ENCODE measurements around the gene COL6A2. TPM values are rescaled to one million over a fixed set of nuclear protein-coding genes. Genes with fewer than 3 reads are reported as not detected.

COL6A2 gene
- polyA plus RNA-seq, 1 of the 3 experiments (the other 2 are of a cell fraction), result 108 TPM

DNA sequence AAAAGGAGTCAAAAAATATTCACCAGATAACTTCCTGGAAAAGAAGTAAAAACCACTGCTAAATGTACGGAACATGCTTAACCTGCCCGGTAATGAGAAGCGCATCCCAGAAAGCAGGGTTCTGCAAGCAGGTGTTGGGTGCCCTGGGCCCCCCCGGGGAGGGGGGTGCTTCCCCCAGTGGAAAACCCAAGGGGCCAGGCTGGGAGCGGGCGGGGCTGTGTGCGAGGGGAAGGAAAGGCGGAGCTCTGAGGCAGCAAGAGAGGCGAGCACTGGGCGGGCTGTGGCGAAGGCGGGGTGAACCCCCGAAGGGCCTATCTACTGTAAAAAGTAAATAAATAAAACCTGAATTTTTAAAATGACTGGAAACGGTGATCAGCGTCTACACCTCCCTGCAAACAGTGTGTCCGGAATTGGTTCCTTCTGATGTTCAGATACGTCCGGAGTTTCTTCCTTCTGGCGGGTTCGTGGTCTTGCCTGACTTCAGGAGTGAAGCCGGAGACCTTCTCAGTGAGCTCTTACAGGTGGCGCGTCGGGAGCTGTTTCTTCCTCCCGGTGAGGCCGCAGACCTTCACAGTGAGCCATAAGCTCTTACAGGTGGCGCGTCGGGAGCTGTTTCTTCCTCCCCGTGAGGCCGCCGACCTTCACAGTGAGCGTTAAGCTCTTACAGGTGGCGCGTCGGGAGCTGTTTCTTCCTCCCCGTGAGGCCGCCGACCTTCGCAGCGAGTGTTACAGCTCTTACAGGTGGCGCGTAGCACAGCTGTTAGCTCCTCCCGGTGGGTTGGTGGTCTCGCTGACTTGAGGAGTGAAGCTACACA is 44.1 kb downstream of the COL6A2 start:
- Histone ChIP-seq H3K9me2 (no peaks in the 10 kb centered on the region), H3K9ac (no peak overlapping the region), H3K36me3 (replicated peaks in 1 of 2; ENCODE audit: control insufficient read depth in 1 of 2, insufficient read depth in 2 of 2, low read length in 1 of 2) (no peaks in the 10 kb centered on the region), H2AFZ (ENCODE audit: low read depth) (no peak overlapping the region), H3K27me3 (ENCODE audit: insufficient read depth) (no peaks in the 10 kb centered on the region), H3K9me3 (no peaks in the 10 kb centered on the region), H3K4me3 (ENCODE audit: low read depth in 2 of 2, low read length in 1 of 2) (no peak overlapping the region), H4K20me1 (ENCODE audit: insufficient read depth) (no peaks in the 10 kb centered on the region), H3K27ac (ENCODE audit: low read depth in 2 of 2, low read length in 1 of 2) (no peak overlapping the region), H3K4me1 (ENCODE audit: control insufficient read depth in 1 of 2, insufficient read depth in 2 of 2, low read depth in 1 of 2, low read length in 1 of 2) (peaks cover 0 to 10% of the 10 kb centered on the region in 2 experiments; a peak in 1 of 4 replicates), H3K79me2 (ENCODE audit: insufficient read depth) (no peaks in the 10 kb centered on the region), H3F3A (replicated peaks; ENCODE audit: insufficient read depth) (no peaks in the 10 kb centered on the region), H3K4me2 (no peak overlapping the region)
- ChIA-PET CTCF (interaction anchor here (0.7 to 2.7 kb wide), 11 partner anchors 13 to 586 kb away, joined by 3 to 28 read pairs (median 6); no protein-coding TSS in a partner anchor), POLR2A (interaction anchor here (1.5 kb wide), 1 partner anchor 11 kb away, joined by 3 read pairs; no protein-coding TSS in a partner anchor)
- 95% methylated on average over 44 of the region's 45 CpGs for WGBS (ENCODE audit: low lambda C conversion rate)
- no peak for DNase-seq
- no peak for TF ChIP-seq SIN3A (IDR thresholded peaks at IDR 0.05; ENCODE audit: borderline replicate concordance, low read depth, low read length)
- TF ChIP-seq CTCF (IDR thresholded peaks at IDR 0.05), result no peak
- TF ChIP-seq GABPA (IDR thresholded peaks at IDR 0.05; ENCODE audit: low read depth), result no peak
- no peak for TF ChIP-seq RAD21 (IDR thresholded peaks at IDR 0.05; ENCODE audit: low read length)
- no peak for TF ChIP-seq MEF2A (IDR thresholded peaks at IDR 0.05; ENCODE audit: borderline replicate concordance, low read depth)
- TF ChIP-seq USF2 (IDR thresholded peaks at IDR 0.05; ENCODE audit: borderline replicate concordance, low read depth, low read length), result no peak
- TF ChIP-seq TEAD4 (IDR thresholded peaks at IDR 0.05; ENCODE audit: borderline replicate concordance, insufficient read depth), result no peak
- no peak for TF ChIP-seq RCOR1 (IDR thresholded peaks at IDR 0.05; ENCODE audit: low read length)
- TF ChIP-seq, protein P1, sequence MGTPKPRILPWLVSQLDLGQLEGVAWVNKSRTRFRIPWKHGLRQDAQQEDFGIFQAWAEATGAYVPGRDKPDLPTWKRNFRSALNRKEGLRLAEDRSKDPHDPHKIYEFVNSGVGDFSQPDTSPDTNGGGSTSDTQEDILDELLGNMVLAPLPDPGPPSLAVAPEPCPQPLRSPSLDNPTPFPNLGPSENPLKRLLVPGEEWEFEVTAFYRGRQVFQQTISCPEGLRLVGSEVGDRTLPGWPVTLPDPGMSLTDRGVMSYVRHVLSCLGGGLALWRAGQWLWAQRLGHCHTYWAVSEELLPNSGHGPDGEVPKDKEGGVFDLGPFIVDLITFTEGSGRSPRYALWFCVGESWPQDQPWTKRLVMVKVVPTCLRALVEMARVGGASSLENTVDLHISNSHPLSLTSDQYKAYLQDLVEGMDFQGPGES (IDR thresholded peaks at IDR 0.05; ENCODE audit: low read depth, low read length), result no peak
- TF ChIP-seq FOXJ3 (CRISPR knock-in tag; IDR thresholded peaks at IDR 0.05), result no peak
- TF ChIP-seq SMC3 (IDR thresholded peaks at IDR 0.05; ENCODE audit: low read depth, low read length), result no peak
- no peak for TF ChIP-seq TCF12 (IDR thresholded peaks at IDR 0.05)
- no peak for TF ChIP-seq CHD2 (IDR thresholded peaks at IDR 0.05; ENCODE audit: low read length, partially characterized antibody)
- TF ChIP-seq MXI1 (IDR thresholded peaks at IDR 0.05; ENCODE audit: low read depth, low read length), result no peak

Measured in SK-N-SH (cell line).